ENCODE results near the gene LDB2.

The LDB2 gene

GRCh38 chr4:16670727-16671126 is 227.7 kb downstream of the LDB2 start:
- Histone ChIP-seq H3K9me3 (ENCODE audit: control insufficient read depth, insufficient read depth, low read length) (no peaks in the 10 kb centered on the region; the same call in 1 of the 2 replicates), H3K79me2 (ENCODE audit: control insufficient read depth, low read length) (no peaks in the 10 kb centered on the region), H4K20me1 (ENCODE audit: control insufficient read depth, insufficient read depth, low read depth, low read length) (no peaks in the 10 kb centered on the region), H3F3A (ENCODE audit: control insufficient read depth, insufficient read depth) (no peaks in the 10 kb centered on the region), H3K4me1 (ENCODE audit: control insufficient read depth, low read length) (no peaks in the 10 kb centered on the region), H3K4me2 (ENCODE audit: low read length) (no peak overlapping the region), H3K4me3 (ENCODE audit: low read length) (no peak overlapping the region), H3K27ac (ENCODE audit: low read depth, low read length) (no peak overlapping the region), H3K36me3 (ENCODE audit: control insufficient read depth, low read length) (no peaks in the 10 kb centered on the region), H3K9me2 (replicated peaks; ENCODE audit: control insufficient read depth, low read length) (no peaks in the 10 kb centered on the region), H3K27me3 (ENCODE audit: control insufficient read depth, low read length) (no peaks in the 10 kb centered on the region)
- no peak for TF ChIP-seq EZH2phosphoT487 (IDR thresholded peaks at IDR 0.05; ENCODE audit: borderline replicate concordance, low read length)
- TF ChIP-seq CTCF (IDR thresholded peaks at IDR 0.05; ENCODE audit: low read depth, low read length, poor library complexity, severe bottlenecking): no peak

GRCh38 chr4:16669036-16669435 is 229.4 kb downstream of the LDB2 start:
- no peaks in the 10 kb centered on the region; the same call in 1 of the 2 replicates for H3K9me3 ChIP-seq (ENCODE audit: control insufficient read depth, insufficient read depth, low read length)
- no peak overlapping the region for H3K27ac ChIP-seq (ENCODE audit: low read depth, low read length)
- no peaks in the 10 kb centered on the region for H4K20me1 ChIP-seq (ENCODE audit: control insufficient read depth, insufficient read depth, low read depth, low read length)

GRCh38 chr4:16668488-16668887 is 230.0 kb downstream of the LDB2 start:
- Histone ChIP-seq H3K27ac (ENCODE audit: low read depth, low read length) (no peak overlapping the region), H3K4me2 (ENCODE audit: low read length) (no peak overlapping the region), H3K36me3 (ENCODE audit: control insufficient read depth, low read length) (no peaks in the 10 kb centered on the region), H3K4me1 (ENCODE audit: control insufficient read depth, low read length) (no peaks in the 10 kb centered on the region), H3K79me2 (ENCODE audit: control insufficient read depth, low read length) (no peaks in the 10 kb centered on the region), H3F3A (ENCODE audit: control insufficient read depth, insufficient read depth) (no peaks in the 10 kb centered on the region), H3K9me2 (replicated peaks; ENCODE audit: control insufficient read depth, low read length) (no peaks in the 10 kb centered on the region), H4K20me1 (ENCODE audit: control insufficient read depth, insufficient read depth, low read depth, low read length) (no peaks in the 10 kb centered on the region), H3K9me3 (ENCODE audit: control insufficient read depth, insufficient read depth, low read length) (no peaks in the 10 kb centered on the region), H3K27me3 (ENCODE audit: control insufficient read depth, low read length) (no peaks in the 10 kb centered on the region), H3K4me3 (ENCODE audit: low read length) (no peak overlapping the region)
- no peak for TF ChIP-seq EZH2phosphoT487 (IDR thresholded peaks at IDR 0.05; ENCODE audit: borderline replicate concordance, low read length)
- TF ChIP-seq CTCF (IDR thresholded peaks at IDR 0.05; ENCODE audit: low read depth, low read length, poor library complexity, severe bottlenecking): no peak

More at GRCh38 chr4:16669036-16669435, 229.4 kb downstream of the LDB2 start:
- H3K36me3 ChIP-seq (ENCODE audit: control insufficient read depth, low read length): no peaks in the 10 kb centered on the region
- H3K4me1 ChIP-seq (ENCODE audit: control insufficient read depth, low read length): no peaks in the 10 kb centered on the region
- no peaks in the 10 kb centered on the region for H3K79me2 ChIP-seq (ENCODE audit: control insufficient read depth, low read length)
- H3F3A ChIP-seq (ENCODE audit: control insufficient read depth, insufficient read depth): no peaks in the 10 kb centered on the region
- no peaks in the 10 kb centered on the region for H3K9me2 ChIP-seq (replicated peaks; ENCODE audit: control insufficient read depth, low read length)
- H3K4me2 ChIP-seq (ENCODE audit: low read length): no peak overlapping the region
- TF ChIP-seq EZH2phosphoT487 (IDR thresholded peaks at IDR 0.05; ENCODE audit: borderline replicate concordance, low read length) (no peak), CTCF (IDR thresholded peaks at IDR 0.05; ENCODE audit: low read depth, low read length, poor library complexity, severe bottlenecking) (no peak)
- H3K4me3 ChIP-seq (ENCODE audit: low read length): no peak overlapping the region
- no peaks in the 10 kb centered on the region for H3K27me3 ChIP-seq (ENCODE audit: control insufficient read depth, low read length)
